HEK293 (cell line): Measurements from ENCODE around the gene KLHL11.
A peak's percentile ranks its signal among the peaks of the same experiment; 100 is the strongest.

ENCODE experiments used
- GLI4 ChIP-seq: fragments of 450-650 bp; formaldehyde crosslinking; IDR thresholded peaks from 2 replicates; pipeline ENCODE4 v1.5.1; 2016; ENCODE audit warnings: missing biosample characterization, missing genetic modification characterization
- HOXA7 ChIP-seq: sonication (generic); formaldehyde crosslinking; IDR thresholded peaks from 2 replicates; pipeline ENCODE4 v1.8.1; 2022; ENCODE audit warnings: missing genetic modification reagents, borderline replicate concordance
- PATZ1 ChIP-seq: fragments of 450-650 bp; formaldehyde crosslinking; IDR thresholded peaks from 2 replicates; pipeline ENCODE4 v1.5.1; 2016; ENCODE audit warnings: missing biosample characterization, missing genetic modification characterization
- SALL2 ChIP-seq: fragments of 450-650 bp; formaldehyde crosslinking; IDR thresholded peaks from 2 replicates; pipeline ENCODE4 v1.5.0; 2017; ENCODE audit warnings: missing biosample characterization, mild to moderate bottlenecking, missing genetic modification characterization, borderline replicate concordance
- SP7 ChIP-seq: fragments of 450-650 bp; formaldehyde crosslinking; IDR thresholded peaks from 2 replicates; pipeline ENCODE4 v1.5.1; 2016; ENCODE audit warnings: missing biosample characterization, missing genetic modification characterization
- TSHZ1 ChIP-seq: fragments of 450-650 bp; formaldehyde crosslinking; IDR thresholded peaks from 2 replicates; pipeline ENCODE4 v1.5.1; 2016; ENCODE audit warnings: missing biosample characterization, missing genetic modification characterization, borderline replicate concordance
- ZBTB1 ChIP-seq: fragments of 450-650 bp; formaldehyde crosslinking; IDR thresholded peaks from 2 replicates; pipeline ENCODE4 v1.5.1; 2016; ENCODE audit warnings: missing biosample characterization, missing genetic modification characterization
- ZBTB48 ChIP-seq: fragments of 450-650 bp; formaldehyde crosslinking; IDR thresholded peaks from 2 replicates; pipeline ENCODE4 v1.5.1; 2016; ENCODE audit warnings: missing biosample characterization, missing genetic modification characterization
- ZBTB7A ChIP-seq: fragments of 450-650 bp; formaldehyde crosslinking; IDR thresholded peaks from 2 replicates; pipeline ENCODE4 v1.5.1; 2016; ENCODE audit warnings: low read depth, missing biosample characterization, missing genetic modification characterization
- ZFP69B ChIP-seq: fragments of 450-650 bp; formaldehyde crosslinking; IDR thresholded peaks from 2 replicates; pipeline ENCODE4 v1.5.1; 2016; ENCODE audit warnings: missing biosample characterization, missing genetic modification characterization
- ZNF132 ChIP-seq: fragments of 450-650 bp; formaldehyde crosslinking; IDR thresholded peaks from 2 replicates; pipeline ENCODE4 v1.5.1; 2017; ENCODE audit warnings: missing biosample characterization, missing genetic modification characterization, borderline replicate concordance
- ZNF202 ChIP-seq: fragments of 450-650 bp; formaldehyde crosslinking; IDR thresholded peaks from 2 replicates; pipeline ENCODE4 v1.5.1; 2016; ENCODE audit warnings: missing biosample characterization, missing genetic modification characterization, borderline replicate concordance
- ZNF214 ChIP-seq: fragments of 450-650 bp; formaldehyde crosslinking; IDR thresholded peaks from 2 replicates; pipeline ENCODE4 v1.5.1; 2017; ENCODE audit warnings: missing biosample characterization, mild to moderate bottlenecking, missing genetic modification characterization, borderline replicate concordance
- ZNF223 ChIP-seq: fragments of 450-650 bp; formaldehyde crosslinking; IDR thresholded peaks from 2 replicates; pipeline ENCODE4 v1.5.1; 2016; ENCODE audit warnings: missing biosample characterization, missing genetic modification characterization
- ZNF274 ChIP-seq, 2 experiments: fragments of 200-500 bp in 1 of 2; fragments of 450-650 bp in 1 of 2; sonication (Bioruptor generic) in 1 of 2; formaldehyde crosslinking in 1 of 2; IDR thresholded peaks; 2 replicates each; pipeline versions ENCODE4 v1.5.1 to v1.6.1; 2014 to 2016; ENCODE audit warnings: borderline replicate concordance in 1 of 2, inconsistent platforms in 1 of 2, low read length in 1 of 2, missing biosample characterization in 1 of 2, missing genetic modification characterization in 1 of 2
- ZNF335 ChIP-seq: fragments of 450-650 bp; formaldehyde crosslinking; conservative IDR thresholded peaks from 2 replicates; pipeline ENCODE4 v1.5.1; 2016; ENCODE audit warnings: missing biosample characterization, missing genetic modification characterization
- ZNF341 ChIP-seq: fragments of 450-650 bp; formaldehyde crosslinking; IDR thresholded peaks from 2 replicates; pipeline ENCODE4; 2016; ENCODE audit warnings: low read depth, missing biosample characterization, missing genetic modification characterization
- ZNF394 ChIP-seq: fragments of 450-650 bp; formaldehyde crosslinking; IDR thresholded peaks from 2 replicates; pipeline ENCODE4 v1.5.1; 2016; ENCODE audit warnings: missing biosample characterization, missing genetic modification characterization, mild to moderate bottlenecking, moderate library complexity, borderline replicate concordance
- ZNF510 ChIP-seq: fragments of 450-650 bp; formaldehyde crosslinking; IDR thresholded peaks from 2 replicates; pipeline ENCODE4 v1.5.1; 2018; ENCODE audit warnings: mild to moderate bottlenecking, missing genetic modification characterization, missing biosample characterization; ENCODE audit not compliant: insufficient replicate concordance
- ZNF529 ChIP-seq: fragments of 450-650 bp; formaldehyde crosslinking; IDR thresholded peaks from 2 replicates; pipeline ENCODE4 v1.5.1; 2017; ENCODE audit warnings: missing genetic modification characterization, missing biosample characterization; ENCODE audit not compliant: insufficient replicate concordance
- ZNF549 ChIP-seq: fragments of 450-650 bp; IDR thresholded peaks from 2 replicates; pipeline ENCODE4 v1.5.1; 2018; ENCODE audit warnings: missing biosample characterization, missing genetic modification characterization, mild to moderate bottlenecking, inconsistent platforms, moderate library complexity
- ZNF600 ChIP-seq: fragments of 450-650 bp; formaldehyde crosslinking; IDR thresholded peaks from 2 replicates; pipeline ENCODE4 v1.5.1; 2016; ENCODE audit warnings: missing biosample characterization, missing genetic modification characterization
- ZNF624 ChIP-seq: fragments of 450-650 bp; formaldehyde crosslinking; IDR thresholded peaks from 2 replicates; pipeline ENCODE4 v1.5.1; 2017; ENCODE audit warnings: missing biosample characterization, missing genetic modification characterization
- ZNF639 ChIP-seq: fragments of 450-650 bp; formaldehyde crosslinking; IDR thresholded peaks from 2 replicates; pipeline ENCODE4 v1.5.1; 2016; ENCODE audit warnings: missing biosample characterization, missing genetic modification characterization
- ZNF677 ChIP-seq: fragments of 450-650 bp; IDR thresholded peaks from 2 replicates; pipeline ENCODE4 v1.5.0; 2018; ENCODE audit warnings: missing biosample characterization, mild to moderate bottlenecking, missing genetic modification characterization, moderate library complexity
- ZNF707 ChIP-seq: fragments of 450-650 bp; formaldehyde crosslinking; IDR thresholded peaks from 2 replicates; pipeline ENCODE4 v1.5.1; 2016; ENCODE audit warnings: missing biosample characterization, missing genetic modification characterization
- ZNF785 ChIP-seq: fragments of 450-650 bp; formaldehyde crosslinking; IDR thresholded peaks from 2 replicates; pipeline ENCODE4 v1.5.1; 2016; ENCODE audit warnings: missing biosample characterization, missing genetic modification characterization
- ZNF843 ChIP-seq: fragments of 450-650 bp; formaldehyde crosslinking; IDR thresholded peaks from 2 replicates; pipeline ENCODE4 v1.5.1; 2016; ENCODE audit warnings: missing biosample characterization, missing genetic modification characterization
- ZSCAN23 ChIP-seq: fragments of 450-650 bp; formaldehyde crosslinking; IDR thresholded peaks from 2 replicates; pipeline ENCODE4 v1.5.1; 2016; ENCODE audit warnings: missing biosample characterization, missing genetic modification characterization
- ZSCAN4 ChIP-seq: fragments of 450-650 bp; formaldehyde crosslinking; IDR thresholded peaks from 2 replicates; pipeline ENCODE4 v1.5.1; 2017; ENCODE audit warnings: missing biosample characterization, missing genetic modification characterization

KLHL11 gene

GRCh38 chr17:41811549-41812380, 53.5 kb downstream of the KLHL11 start, which contains the start of gene P3H4 (continued):
- TF ChIP-seq PATZ1 (peak; percentile 91), ZNF214 (no peak), ZFP69B (no peak), ZNF223 (tag by site-specific recombination) (no peak), ZNF529 (tag by site-specific recombination) (no peak), ZNF639 (tag by site-specific recombination) (no peak), TSHZ1 (no peak), ZBTB1 (tag by site-specific recombination) (no peak), ZNF624 (tag by site-specific recombination) (no peak), ZNF707 (tag by site-specific recombination) (no peak), ZNF677 (tag by site-specific recombination) (0 out of 2 replicates have a peak, but pooled peaks have one; percentile 21), SALL2 (no peak), ZSCAN4 (tag by site-specific recombination) (no peak), SP7 (peak; percentile 45), ZBTB48 (0 out of 2 replicates have a peak, but pooled peaks have one; percentile 14), ZNF274 (IDR thresholded peaks at IDR 0.05; ENCODE audit: low read length) (no peak), ZNF274 (tag by site-specific recombination; IDR thresholded peaks at IDR 0.05; ENCODE audit: borderline replicate concordance) (no peak), ZNF132 (tag by site-specific recombination) (no peak), ZNF335 (tag by site-specific recombination) (peak; percentile 91), ZNF785 (no peak), ZNF510 (tag by site-specific recombination) (no peak), ZBTB7A (tag by site-specific recombination) (peak; percentile 29; the same call in 1 of the 2 replicates), ZNF843 (tag by site-specific recombination) (no peak), ZNF600 (no peak), ZNF202 (tag by site-specific recombination) (no peak), HOXA7 (CRISPR knock-in tag) (peak; percentile 41; the same call in 1 of the 2 replicates), GLI4 (tag by site-specific recombination) (no peak), ZSCAN23 (no peak), ZNF394 (tag by site-specific recombination) (no peak), ZNF549 (tag by site-specific recombination) (no peak), ZNF341 (no peak)
